Measurements from ENCODE around the gene TBL1Y.
"Not testable (repeated sequence)": the region's sequence is repeated elsewhere in the genome, so short reads cannot be mapped to it uniquely, and the experiment has no call there.

The TBL1Y gene

DNA sequence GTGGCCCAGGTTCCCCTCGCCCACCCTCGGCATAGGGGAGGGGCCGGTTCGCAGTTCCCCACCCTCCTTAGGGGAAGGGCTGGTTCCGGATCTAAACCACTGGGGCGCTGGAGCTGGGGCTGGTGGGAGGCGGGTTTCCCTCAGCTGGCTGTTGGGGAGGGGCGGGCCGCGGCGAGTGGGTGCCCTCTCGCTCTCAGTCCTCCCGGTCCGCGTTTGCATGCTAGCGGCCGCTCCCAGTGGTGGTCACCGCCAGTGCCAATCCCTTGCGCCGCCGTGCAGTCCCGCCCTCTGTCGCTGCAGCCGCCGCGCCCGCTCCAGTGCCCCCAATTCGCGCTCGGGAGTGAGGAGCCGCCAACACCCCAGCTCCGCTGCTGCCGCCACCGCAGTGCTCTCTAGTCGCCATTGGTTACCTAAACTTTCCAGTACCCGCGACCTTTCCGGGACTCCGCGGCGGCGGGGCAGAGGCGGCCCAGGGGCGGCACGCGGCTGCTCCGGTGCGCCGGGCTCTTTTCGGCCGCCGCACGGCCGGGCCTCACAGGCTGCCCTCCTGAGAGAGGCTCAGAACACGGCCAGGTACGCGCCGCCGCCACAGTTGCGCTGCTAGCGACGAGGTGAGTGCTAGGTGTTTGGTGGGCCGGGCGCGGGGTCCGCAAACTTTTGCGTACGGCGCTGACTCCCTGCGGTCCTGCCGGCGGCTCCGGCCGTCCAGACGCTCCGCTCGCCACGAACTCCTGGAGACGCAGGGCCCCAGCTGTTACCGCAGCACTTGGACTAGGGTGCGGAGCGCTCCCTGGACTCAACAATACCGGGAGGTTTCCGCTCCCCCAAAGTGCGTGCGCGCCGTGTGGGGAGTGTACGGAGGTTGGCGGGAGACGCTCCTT lies at the start of gene TBL1Y:
Gene TBL1Y (plus strand): TSS at position 326 of the 881 bp plus-strand sequence. CDS start 114,388 bp downstream, outside the sequence.
- H3K27ac ChIP-seq (ENCODE audit: low read depth, low read length): no peak within 1 kb of the TSS
- no peak within 1 kb of the TSS for H3K9ac ChIP-seq (ENCODE audit: low read length in 5 of 5)
- H3K9me3 ChIP-seq (ENCODE audit: control insufficient read depth in 5 of 5, low read length in 5 of 5): no peaks in the 10 kb centered on the region
- H3K4me3 ChIP-seq (ENCODE audit: low read depth in 1 of 5, low read length in 5 of 5): no peak within 1 kb of the TSS
- H3K27me3 ChIP-seq (ENCODE audit: control insufficient read depth in 5 of 5, insufficient read depth in 4 of 5, low read length in 5 of 5): no peaks in the 10 kb centered on the region
- H3K4me1 ChIP-seq (ENCODE audit: control insufficient read depth in 5 of 5, insufficient read depth in 5 of 5, low read length in 5 of 5): no peaks in the 10 kb centered on the region
- no peaks in the 10 kb centered on the region for H3K36me3 ChIP-seq (ENCODE audit: control insufficient read depth in 5 of 5, insufficient read depth in 5 of 5, low read length in 5 of 5)

DNA sequence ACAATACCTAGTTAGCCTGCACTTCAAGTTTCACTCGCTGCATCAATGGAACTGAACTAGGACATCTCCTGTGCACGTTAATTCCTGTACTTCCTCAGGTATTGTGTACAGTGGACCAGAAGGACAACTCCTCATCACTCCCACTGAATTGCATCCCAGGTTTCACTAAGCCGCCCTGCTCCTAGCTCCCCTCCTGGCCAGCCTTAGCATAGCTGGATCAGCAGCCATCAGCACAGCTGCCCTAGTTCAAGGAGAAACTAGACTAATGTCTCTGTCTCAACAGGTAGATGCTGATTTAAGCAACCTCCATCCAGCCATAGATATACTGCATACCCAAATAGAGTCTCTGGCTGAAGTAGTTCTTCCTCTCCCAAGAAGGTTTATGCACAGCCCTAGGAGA lies 16.0 kb upstream of the TBL1Y start:
- Histone ChIP-seq H3K27ac (ENCODE audit: low read depth, low read length) (no peak overlapping the region), H3K9ac (ENCODE audit: low read length in 5 of 5) (no peak overlapping the region), H3K36me3 (ENCODE audit: control insufficient read depth in 5 of 5, insufficient read depth in 5 of 5, low read length in 5 of 5) (no peaks in the 10 kb centered on the region), H3K4me3 (ENCODE audit: low read depth in 1 of 5, low read length in 5 of 5) (no peak overlapping the region), H3K27me3 (ENCODE audit: control insufficient read depth in 5 of 5, insufficient read depth in 4 of 5, low read length in 5 of 5) (no peaks in the 10 kb centered on the region), H3K9me3 (ENCODE audit: control insufficient read depth in 5 of 5, low read length in 5 of 5) (no peaks in the 10 kb centered on the region), H3K4me1 (ENCODE audit: control insufficient read depth in 5 of 5, insufficient read depth in 5 of 5, low read length in 5 of 5) (no peaks in the 10 kb centered on the region)

DNA sequence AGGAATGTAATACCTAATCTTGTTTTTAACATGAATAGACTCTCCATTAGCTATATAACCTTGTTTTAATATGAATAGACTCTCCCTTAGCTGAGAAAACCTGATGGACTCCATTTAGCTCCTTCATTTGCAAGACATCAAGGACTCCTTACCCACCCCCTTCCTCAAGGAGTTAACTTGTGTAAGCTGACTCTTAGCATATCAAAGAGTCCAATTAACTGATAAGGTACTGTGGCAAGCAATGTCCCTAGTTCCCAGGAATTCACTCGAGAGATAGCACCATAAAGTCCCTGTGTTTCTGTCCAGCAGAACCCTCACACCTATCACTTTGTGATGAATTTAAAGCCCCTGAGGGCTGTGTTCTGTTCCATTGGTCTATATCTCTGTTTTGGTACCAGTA lies 15.3 kb upstream of the TBL1Y start:
- Histone ChIP-seq H3K27ac (ENCODE audit: low read depth, low read length) (no peak overlapping the region), H3K4me1 (ENCODE audit: control insufficient read depth in 5 of 5, insufficient read depth in 5 of 5, low read length in 5 of 5) (no peaks in the 10 kb centered on the region), H3K9me3 (ENCODE audit: control insufficient read depth in 5 of 5, low read length in 5 of 5) (no peaks in the 10 kb centered on the region), H3K27me3 (ENCODE audit: control insufficient read depth in 5 of 5, insufficient read depth in 4 of 5, low read length in 5 of 5) (no peaks in the 10 kb centered on the region), H3K4me3 (ENCODE audit: low read depth in 1 of 5, low read length in 5 of 5) (no peak overlapping the region), H3K9ac (ENCODE audit: low read length in 5 of 5) (no peak overlapping the region), H3K36me3 (ENCODE audit: control insufficient read depth in 5 of 5, insufficient read depth in 5 of 5, low read length in 5 of 5) (no peaks in the 10 kb centered on the region)

DNA sequence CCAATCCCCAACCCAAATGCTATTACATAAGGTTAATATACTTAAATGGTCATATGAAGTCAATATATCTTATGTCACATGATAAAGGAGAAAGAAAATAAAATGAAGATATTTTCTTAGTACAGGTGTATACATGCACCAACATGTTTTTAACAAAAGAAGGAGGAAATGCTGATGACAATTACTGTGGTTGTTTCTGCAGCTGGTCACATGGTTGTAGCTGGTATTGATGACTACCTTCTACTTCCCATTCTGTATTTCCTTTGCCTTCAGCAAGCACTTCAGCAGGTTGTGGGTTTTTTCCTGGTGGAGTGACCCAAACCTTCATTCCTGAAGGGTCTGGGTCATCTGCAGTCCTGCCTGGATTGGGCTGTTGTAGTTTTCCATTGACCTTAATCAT lies 8.4 kb upstream of the TBL1Y start:
- not testable (repeated sequence) for H3K36me3 ChIP-seq (ENCODE audit: control insufficient read depth in 5 of 5, insufficient read depth in 5 of 5, low read length in 5 of 5); H3K27me3 ChIP-seq (ENCODE audit: control insufficient read depth in 5 of 5, insufficient read depth in 4 of 5, low read length in 5 of 5); H3K9ac ChIP-seq (ENCODE audit: low read length in 5 of 5); H3K4me3 ChIP-seq (ENCODE audit: low read depth in 1 of 5, low read length in 5 of 5); H3K4me1 ChIP-seq (ENCODE audit: control insufficient read depth in 5 of 5, insufficient read depth in 5 of 5, low read length in 5 of 5); H3K27ac ChIP-seq (ENCODE audit: low read depth, low read length); H3K9me3 ChIP-seq (ENCODE audit: control insufficient read depth in 5 of 5, low read length in 5 of 5)

DNA sequence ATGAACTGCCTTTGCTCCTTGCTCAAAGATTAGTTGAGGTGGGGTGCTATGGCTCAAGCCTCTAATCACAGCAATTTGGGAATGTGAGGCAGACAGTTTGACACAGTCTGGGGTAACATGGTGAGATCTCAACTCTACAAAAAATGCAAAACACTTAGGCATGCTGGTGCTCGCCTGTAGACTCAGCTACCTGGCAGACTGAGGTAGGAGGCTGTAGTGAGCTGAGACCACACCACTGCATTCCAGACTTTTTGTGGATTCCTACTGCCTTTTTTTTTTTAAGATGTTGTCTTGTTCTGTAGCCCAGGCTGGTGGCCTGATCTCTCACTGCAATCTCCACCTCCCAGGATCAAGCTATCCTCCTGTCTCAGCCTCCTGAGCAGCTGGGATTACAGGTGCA lies 2.9 kb upstream of the TBL1Y start:
- Histone ChIP-seq H3K9me3 (ENCODE audit: control insufficient read depth in 5 of 5, low read length in 5 of 5) (no peaks in the 10 kb centered on the region), H3K27me3 (ENCODE audit: control insufficient read depth in 5 of 5, insufficient read depth in 4 of 5, low read length in 5 of 5) (no peaks in the 10 kb centered on the region), H3K4me3 (ENCODE audit: low read depth in 1 of 5, low read length in 5 of 5) (no peak overlapping the region), H3K4me1 (ENCODE audit: control insufficient read depth in 5 of 5, insufficient read depth in 5 of 5, low read length in 5 of 5) (no peaks in the 10 kb centered on the region), H3K27ac (ENCODE audit: low read depth, low read length) (no peak overlapping the region), H3K36me3 (ENCODE audit: control insufficient read depth in 5 of 5, insufficient read depth in 5 of 5, low read length in 5 of 5) (no peaks in the 10 kb centered on the region), H3K9ac (ENCODE audit: low read length in 5 of 5) (no peak overlapping the region)

DNA sequence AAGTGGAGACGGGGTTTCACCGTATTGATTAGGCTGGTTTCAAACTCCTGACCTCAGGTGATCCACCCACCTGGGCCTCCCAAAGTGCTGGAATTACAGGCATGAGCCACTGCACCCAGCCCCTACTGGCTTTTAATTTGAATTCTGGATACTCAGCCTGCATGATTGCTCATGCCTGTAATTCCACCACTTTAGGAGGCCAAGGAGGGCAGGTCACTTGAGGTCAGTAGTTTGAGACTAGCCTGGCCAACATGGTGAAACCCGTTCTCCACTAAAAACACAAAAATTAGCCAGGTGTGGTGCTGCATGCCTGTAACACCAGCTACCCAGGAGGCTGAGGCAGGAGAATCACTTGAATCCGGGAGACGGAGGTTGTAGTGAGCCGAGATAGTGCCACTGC lies 2.5 kb upstream of the TBL1Y start:
- not testable (repeated sequence) for H3K9ac ChIP-seq (ENCODE audit: low read length in 5 of 5); H3K4me3 ChIP-seq (ENCODE audit: low read depth in 1 of 5, low read length in 5 of 5); H3K9me3 ChIP-seq (ENCODE audit: control insufficient read depth in 5 of 5, low read length in 5 of 5); H3K27ac ChIP-seq (ENCODE audit: low read depth, low read length); H3K27me3 ChIP-seq (ENCODE audit: control insufficient read depth in 5 of 5, insufficient read depth in 4 of 5, low read length in 5 of 5); H3K36me3 ChIP-seq (ENCODE audit: control insufficient read depth in 5 of 5, insufficient read depth in 5 of 5, low read length in 5 of 5); H3K4me1 ChIP-seq (ENCODE audit: control insufficient read depth in 5 of 5, insufficient read depth in 5 of 5, low read length in 5 of 5)

DNA sequence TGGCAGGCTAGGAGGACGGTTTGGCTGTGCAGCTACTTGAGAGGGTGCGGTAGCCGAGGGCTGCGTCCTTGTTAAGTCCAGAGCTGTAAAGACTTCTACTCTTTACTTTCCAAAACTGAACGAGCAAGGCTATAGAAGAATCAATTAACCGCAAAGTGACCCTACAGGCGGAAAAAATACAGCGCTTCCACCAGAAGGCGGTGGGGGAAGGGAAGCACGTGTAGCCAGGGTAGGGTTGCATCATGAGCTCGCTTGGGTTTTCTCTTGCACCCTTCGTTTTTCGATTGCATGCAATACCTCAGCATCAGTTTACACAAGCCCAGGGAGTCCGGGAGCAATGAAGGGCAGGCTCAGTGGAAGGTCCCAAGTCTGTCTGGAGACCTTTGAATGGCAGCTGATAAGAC lies 1.4 kb upstream of the TBL1Y start:
- Histone ChIP-seq H3K27ac (ENCODE audit: low read depth, low read length) (no peak overlapping the region), H3K36me3 (ENCODE audit: control insufficient read depth in 5 of 5, insufficient read depth in 5 of 5, low read length in 5 of 5) (no peaks in the 10 kb centered on the region), H3K4me3 (ENCODE audit: low read depth in 1 of 5, low read length in 5 of 5) (no peak overlapping the region), H3K27me3 (ENCODE audit: control insufficient read depth in 5 of 5, insufficient read depth in 4 of 5, low read length in 5 of 5) (no peaks in the 10 kb centered on the region), H3K4me1 (ENCODE audit: control insufficient read depth in 5 of 5, insufficient read depth in 5 of 5, low read length in 5 of 5) (no peaks in the 10 kb centered on the region), H3K9ac (ENCODE audit: low read length in 5 of 5) (no peak overlapping the region), H3K9me3 (ENCODE audit: control insufficient read depth in 5 of 5, low read length in 5 of 5) (no peaks in the 10 kb centered on the region)

DNA sequence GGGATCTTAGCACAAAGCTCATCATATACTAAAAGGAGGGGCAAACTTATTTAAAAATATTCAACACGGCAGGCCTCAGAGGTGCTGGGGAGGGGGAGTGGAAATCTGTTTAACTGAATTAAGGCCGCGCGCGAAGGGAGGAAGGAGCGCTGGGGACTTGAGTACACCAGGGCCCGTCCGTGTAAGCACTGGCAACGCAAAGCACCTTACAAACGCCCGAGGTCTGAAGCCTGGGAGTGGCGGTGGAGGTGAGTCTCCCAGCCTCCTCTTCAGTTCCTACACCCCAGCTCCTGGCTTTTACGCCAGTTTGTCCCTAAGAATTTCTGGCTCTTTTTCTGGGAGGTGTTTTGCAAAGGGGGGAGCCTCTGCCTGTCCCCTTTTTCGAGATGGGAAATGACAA lies 641 bp upstream of the TBL1Y start:
- H3K9ac ChIP-seq (ENCODE audit: low read length in 5 of 5): no peak overlapping the region
- no peak overlapping the region for H3K4me3 ChIP-seq (ENCODE audit: low read depth in 1 of 5, low read length in 5 of 5)
- H3K27ac ChIP-seq (ENCODE audit: low read depth, low read length): no peak overlapping the region

DNA sequence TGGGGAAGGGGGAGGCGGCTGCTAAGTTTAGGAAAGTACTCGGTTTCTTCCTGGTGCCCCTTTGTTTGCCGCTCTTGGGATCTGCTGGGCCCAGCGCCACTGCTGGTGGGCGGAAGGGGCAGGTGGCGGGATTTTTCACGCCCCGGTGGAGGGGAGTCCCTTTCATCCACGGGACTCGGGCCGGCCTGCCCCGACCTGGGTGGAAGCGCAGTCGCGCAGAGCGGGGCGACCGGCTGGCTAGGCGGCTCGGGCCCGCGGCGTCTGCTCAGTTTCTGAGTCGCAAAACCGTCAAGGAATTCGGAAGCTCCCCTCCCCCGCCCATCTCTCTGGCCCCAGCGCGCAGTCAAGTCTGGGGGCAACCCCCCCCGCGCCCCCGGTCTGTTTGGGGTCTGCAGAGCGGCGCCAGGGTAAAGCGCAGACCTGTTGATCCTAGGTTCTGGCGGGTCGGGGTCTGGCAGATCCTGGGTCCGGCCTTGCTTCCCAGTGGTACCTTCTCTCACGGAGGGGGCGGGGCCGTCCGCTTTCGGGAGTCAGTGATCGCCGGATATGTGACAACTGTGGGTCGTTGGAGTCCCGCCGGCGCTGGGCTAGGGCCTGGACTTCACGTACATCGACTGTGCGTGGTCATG lies 870 bp downstream of the TBL1Y start, which contains the start of gene AMELY:
Gene AMELY (minus strand): TSS at position 500 of the 629 bp plus-strand sequence. CDS start 39,144 bp downstream, outside the sequence.
- no peaks in the 10 kb centered on the region for H3K9me3 ChIP-seq (ENCODE audit: control insufficient read depth in 5 of 5, low read length in 5 of 5)
- no peaks in the 10 kb centered on the region for H3K36me3 ChIP-seq (ENCODE audit: control insufficient read depth in 5 of 5, insufficient read depth in 5 of 5, low read length in 5 of 5)
- H3K27me3 ChIP-seq (ENCODE audit: control insufficient read depth in 5 of 5, insufficient read depth in 4 of 5, low read length in 5 of 5): no peaks in the 10 kb centered on the region
- no peak within 1 kb of the TSS for H3K9ac ChIP-seq (ENCODE audit: low read length in 5 of 5)
- H3K4me3 ChIP-seq (ENCODE audit: low read depth in 1 of 5, low read length in 5 of 5): no peak within 1 kb of the TSS
- H3K4me1 ChIP-seq (ENCODE audit: control insufficient read depth in 5 of 5, insufficient read depth in 5 of 5, low read length in 5 of 5): no peaks in the 10 kb centered on the region
- H3K27ac ChIP-seq (ENCODE audit: low read depth, low read length): no peak within 1 kb of the TSS

More for the DNA sequence above, 641 bp upstream of the TBL1Y start:
- Histone ChIP-seq H3K36me3 (ENCODE audit: control insufficient read depth in 5 of 5, insufficient read depth in 5 of 5, low read length in 5 of 5) (no peaks in the 10 kb centered on the region), H3K4me1 (ENCODE audit: control insufficient read depth in 5 of 5, insufficient read depth in 5 of 5, low read length in 5 of 5) (no peaks in the 10 kb centered on the region), H3K9me3 (ENCODE audit: control insufficient read depth in 5 of 5, low read length in 5 of 5) (no peaks in the 10 kb centered on the region), H3K27me3 (ENCODE audit: control insufficient read depth in 5 of 5, insufficient read depth in 4 of 5, low read length in 5 of 5) (no peaks in the 10 kb centered on the region)

DNA sequence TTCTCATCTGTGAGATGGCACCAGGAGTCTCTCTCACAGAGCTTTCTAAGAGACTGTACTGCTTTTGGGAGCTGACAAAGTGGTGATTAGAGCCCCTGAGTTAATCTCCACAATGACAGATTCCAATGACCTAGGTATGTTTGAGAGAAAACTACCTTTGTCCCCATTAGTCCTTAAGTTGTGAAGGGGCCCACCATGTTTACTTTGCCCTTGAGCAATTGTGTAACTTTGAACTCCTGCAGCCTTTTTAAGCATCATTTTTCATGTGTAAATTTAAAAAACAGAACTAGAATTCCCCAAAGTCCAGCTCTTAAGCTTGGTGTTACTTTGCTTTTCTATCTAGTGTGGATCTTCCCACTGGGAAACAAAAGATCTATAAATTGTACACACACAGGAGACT lies 2.9 kb downstream of the TBL1Y start:
- no peaks in the 10 kb centered on the region for H3K36me3 ChIP-seq (ENCODE audit: control insufficient read depth in 5 of 5, insufficient read depth in 5 of 5, low read length in 5 of 5)
- no peaks in the 10 kb centered on the region for H3K27me3 ChIP-seq (ENCODE audit: control insufficient read depth in 5 of 5, insufficient read depth in 4 of 5, low read length in 5 of 5)
- no peaks in the 10 kb centered on the region for H3K9me3 ChIP-seq (ENCODE audit: control insufficient read depth in 5 of 5, low read length in 5 of 5)
- no peaks in the 10 kb centered on the region for H3K4me1 ChIP-seq (ENCODE audit: control insufficient read depth in 5 of 5, insufficient read depth in 5 of 5, low read length in 5 of 5)
- H3K9ac ChIP-seq (ENCODE audit: low read length in 5 of 5): no peak overlapping the region
- no peak overlapping the region for H3K4me3 ChIP-seq (ENCODE audit: low read depth in 1 of 5, low read length in 5 of 5)
- H3K27ac ChIP-seq (ENCODE audit: low read depth, low read length): no peak overlapping the region

All from subcutaneous abdominal adipose tissue (tissue), 5 donors.